ENCODE data around the gene SIM1.

SIM1 gene

DNA sequence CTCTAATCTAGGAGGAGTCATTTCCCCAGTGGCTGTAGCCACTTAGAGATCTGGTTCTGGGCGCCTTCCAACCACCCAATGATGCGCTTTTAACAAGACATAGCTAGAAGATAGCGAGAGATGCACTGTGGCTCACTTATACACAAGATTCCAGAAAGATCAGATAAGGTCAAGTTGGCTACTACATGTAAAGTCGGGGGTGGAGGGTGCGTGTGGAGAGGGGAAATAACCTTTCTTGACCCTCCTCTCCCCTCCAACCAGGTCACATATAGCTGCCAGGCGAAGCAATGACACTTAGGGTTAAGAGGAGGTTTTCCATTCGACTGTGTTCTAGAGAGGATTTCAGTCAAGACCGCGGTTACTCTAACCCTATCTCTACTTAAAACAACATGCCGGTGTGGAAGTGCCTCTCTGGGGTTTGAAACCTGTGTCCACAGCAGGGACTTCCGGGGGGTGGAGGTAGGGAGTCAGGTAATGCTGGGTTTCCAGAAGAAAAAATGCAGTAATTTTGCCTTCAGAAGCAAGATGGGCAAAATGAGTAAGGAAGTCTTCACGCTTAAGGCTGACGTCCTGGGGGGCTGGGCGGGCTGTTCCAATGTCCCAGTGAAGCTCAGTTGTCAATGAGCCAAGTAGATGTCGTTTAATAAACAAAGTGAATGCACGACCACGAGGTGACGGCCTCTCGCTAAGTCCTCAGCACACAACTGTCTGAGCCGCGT, 1.8 kb upstream of the SIM1 start:
- DNase-seq (ENCODE audit: low read depth), result no peak
- in situ Hi-C loops (cut with HindIII; ENCODE audit: low sequenced_read_pairs), result no loop called here
- H3K4me3 ChIP-seq (ENCODE audit: low read depth, low read length), result no peak overlapping the region
- TF ChIP-seq, protein P1, sequence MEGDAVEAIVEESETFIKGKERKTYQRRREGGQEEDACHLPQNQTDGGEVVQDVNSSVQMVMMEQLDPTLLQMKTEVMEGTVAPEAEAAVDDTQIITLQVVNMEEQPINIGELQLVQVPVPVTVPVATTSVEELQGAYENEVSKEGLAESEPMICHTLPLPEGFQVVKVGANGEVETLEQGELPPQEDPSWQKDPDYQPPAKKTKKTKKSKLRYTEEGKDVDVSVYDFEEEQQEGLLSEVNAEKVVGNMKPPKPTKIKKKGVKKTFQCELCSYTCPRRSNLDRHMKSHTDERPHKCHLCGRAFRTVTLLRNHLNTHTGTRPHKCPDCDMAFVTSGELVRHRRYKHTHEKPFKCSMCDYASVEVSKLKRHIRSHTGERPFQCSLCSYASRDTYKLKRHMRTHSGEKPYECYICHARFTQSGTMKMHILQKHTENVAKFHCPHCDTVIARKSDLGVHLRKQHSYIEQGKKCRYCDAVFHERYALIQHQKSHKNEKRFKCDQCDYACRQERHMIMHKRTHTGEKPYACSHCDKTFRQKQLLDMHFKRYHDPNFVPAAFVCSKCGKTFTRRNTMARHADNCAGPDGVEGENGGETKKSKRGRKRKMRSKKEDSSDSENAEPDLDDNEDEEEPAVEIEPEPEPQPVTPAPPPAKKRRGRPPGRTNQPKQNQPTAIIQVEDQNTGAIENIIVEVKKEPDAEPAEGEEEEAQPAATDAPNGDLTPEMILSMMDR (IDR thresholded peaks at IDR 0.05; ENCODE audit: low read depth, low read length, missing control alignments), result no peak

DNA sequence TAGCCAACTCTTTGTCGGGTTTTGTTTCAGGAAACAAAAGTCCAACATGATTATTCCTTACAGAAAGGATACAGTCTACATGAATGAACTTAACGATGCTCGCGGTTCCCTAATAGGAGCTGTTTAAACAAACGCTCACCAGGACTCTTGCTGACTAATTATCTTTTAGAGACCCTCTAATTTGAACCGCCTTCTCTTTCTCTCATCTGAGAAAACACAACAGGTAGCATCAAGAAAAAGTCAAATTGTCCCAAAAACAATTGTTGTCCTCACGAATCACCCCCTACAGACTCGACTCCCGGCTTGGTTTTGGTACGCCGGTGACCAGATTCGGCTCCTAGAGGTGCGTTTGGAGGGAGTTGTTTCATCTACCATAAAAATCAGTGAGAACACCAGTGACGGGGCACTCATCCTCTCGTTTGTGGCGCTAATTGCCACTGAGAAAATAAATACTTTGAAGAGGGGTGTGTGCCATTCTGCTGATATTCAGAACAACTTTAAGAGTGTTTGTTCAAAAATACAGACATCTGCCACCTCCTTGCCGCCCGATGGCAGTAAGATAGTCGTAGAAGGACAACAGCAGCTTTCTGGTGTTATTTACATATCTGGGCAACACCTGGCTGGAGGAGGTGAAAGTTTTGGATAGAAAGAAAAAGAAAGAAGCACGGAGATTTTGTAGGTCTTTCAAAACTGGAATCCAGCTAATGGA, 1.1 kb upstream of the SIM1 start:
- no peak overlapping the region for H3K4me3 ChIP-seq (ENCODE audit: low read depth, low read length)
- in situ Hi-C loops (cut with HindIII; ENCODE audit: low sequenced_read_pairs), result no loop called here
- TF ChIP-seq, protein P1 (IDR thresholded peaks at IDR 0.05; ENCODE audit: low read depth, low read length, missing control alignments), result no peak
- no peak for DNase-seq (ENCODE audit: low read depth)

DNA sequence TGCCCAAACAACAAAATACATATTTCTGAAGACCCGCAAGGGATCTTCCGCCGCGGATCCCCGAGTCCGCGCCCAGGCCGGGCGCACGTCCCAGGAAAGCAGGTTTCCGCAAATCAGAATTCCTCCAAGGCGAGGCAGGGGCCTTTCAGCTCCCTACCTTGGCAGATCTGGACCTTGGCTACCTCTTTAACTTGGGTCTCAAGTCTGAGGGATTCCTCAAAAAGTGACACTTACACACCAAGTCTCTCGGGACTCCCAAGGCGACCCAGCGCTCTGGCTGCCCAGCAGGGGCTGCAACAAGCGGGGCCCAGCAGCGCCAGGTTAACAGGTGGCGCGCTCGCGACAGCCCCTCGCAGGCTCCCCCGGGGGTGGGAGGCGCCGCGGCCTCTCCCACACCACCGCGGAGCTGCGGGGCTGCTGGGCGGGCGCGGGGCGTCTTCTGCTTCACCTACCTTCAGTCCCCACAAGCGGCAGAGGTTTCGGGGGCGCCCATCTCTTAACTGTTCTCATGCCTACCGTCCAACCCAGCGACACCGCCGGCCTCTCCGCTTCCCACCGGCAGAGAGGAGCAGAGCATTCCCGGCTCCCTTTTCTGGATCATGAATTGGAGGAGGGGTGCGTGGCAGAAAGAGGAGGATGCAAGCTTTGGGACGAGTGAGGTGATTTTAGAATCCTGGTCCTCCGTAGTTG, 414 bp downstream of the SIM1 start:
- TF ChIP-seq, protein P1 (IDR thresholded peaks at IDR 0.05; ENCODE audit: low read depth, low read length, missing control alignments), result no peak
- in situ Hi-C loops (cut with HindIII; ENCODE audit: low sequenced_read_pairs), result no loop called here
- DNase-seq (ENCODE audit: low read depth), result no peak
- H3K4me3 ChIP-seq (ENCODE audit: low read depth, low read length), result no peak overlapping the region

DNA sequence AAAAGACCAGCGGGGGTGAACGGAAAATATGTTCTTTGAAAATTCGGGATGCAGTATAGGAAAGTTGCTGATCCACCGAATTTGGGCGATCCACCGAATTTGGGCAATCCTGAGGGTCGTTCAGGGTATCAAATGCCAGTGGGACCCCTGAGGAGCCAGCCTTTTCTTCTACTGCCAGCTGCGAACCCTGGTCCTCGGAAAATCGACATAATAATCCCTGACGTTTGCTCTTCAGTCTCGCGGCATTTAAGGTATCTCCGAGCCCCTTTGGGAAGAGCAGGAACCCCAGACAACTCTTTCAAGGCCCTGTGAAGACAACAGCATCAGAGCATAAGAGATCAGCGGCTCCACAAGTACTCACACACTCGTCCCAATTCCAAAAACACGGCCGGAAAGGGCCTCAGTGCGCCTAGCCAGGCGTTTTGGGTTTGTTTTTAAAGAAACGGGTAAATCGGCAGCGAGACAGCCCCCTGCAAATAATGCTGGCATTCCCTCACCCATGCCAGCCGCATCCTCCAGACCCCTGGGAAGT, 1.0 kb downstream of the SIM1 start:
- TF ChIP-seq, protein P1 (IDR thresholded peaks at IDR 0.05; ENCODE audit: low read depth, low read length, missing control alignments), result no peak
- DNase-seq (ENCODE audit: low read depth), result no peak
- in situ Hi-C loops (cut with HindIII; ENCODE audit: low sequenced_read_pairs), result no loop called here
- H3K4me3 ChIP-seq (ENCODE audit: low read depth, low read length), result no peak overlapping the region

DNA sequence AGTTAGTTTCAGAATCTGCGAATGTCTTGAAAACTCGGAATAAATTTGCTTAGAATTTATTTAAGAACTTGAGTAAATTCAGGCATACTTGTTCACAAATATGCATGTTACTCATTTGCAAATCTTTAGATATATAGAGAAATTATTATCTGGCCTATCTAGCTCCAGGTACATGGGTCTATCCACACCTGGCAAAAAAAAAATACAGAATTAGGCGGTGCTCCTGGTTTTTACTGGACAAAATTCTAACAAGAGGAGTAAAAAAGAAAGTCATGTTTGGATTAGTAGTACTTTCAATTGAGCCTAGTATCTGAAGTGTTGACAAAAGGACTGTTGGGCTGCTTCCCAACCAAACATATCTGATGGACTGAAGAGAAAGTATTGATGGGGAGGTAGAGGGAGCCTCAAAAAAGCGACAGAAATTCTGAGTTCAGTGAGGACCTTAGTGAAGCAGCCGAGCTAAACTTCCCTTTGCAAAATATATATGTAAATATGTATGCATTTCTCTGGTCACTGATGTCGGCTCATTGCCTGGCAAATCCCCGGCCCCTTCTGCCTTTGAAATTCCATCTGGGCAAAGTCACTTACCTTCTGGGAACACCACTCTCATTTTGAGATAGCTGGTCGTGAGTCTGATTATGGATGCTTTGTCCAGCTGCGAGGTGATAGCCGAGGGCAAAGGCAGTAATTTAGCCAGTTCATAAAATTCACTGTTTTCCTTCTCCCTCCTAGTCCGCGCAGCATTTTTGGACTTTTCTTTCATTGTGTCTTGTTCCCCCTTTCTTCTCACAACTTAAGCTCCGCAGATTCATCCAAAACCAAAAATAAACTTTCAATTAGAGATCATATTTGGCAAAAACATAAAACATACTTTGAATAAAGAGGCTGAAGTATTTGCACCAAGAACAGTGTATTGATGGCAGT, 1.8 kb downstream of the SIM1 start:
- TF ChIP-seq, protein P1 (IDR thresholded peaks at IDR 0.05; ENCODE audit: low read depth, low read length, missing control alignments), result no peak
- H3K4me3 ChIP-seq (ENCODE audit: low read depth, low read length), result no peak overlapping the region
- in situ Hi-C loops (cut with HindIII; ENCODE audit: low sequenced_read_pairs), result no loop called here
- DNase-seq (ENCODE audit: low read depth), result no peak

All from astrocyte of the cerebellum (primary cell).